Pons (tissue), 1 donor: ENCODE measurements around the gene LUZP4.
"Not testable (repeated sequence)": the region's sequence is repeated elsewhere in the genome, so short reads cannot be mapped to it uniquely, and the experiment has no call there.

Experiments used
- DNase-seq: peaks from one replicate; pipeline ENCODE4 v3.0.0-alpha.2; 2016; ENCODE audit warnings: low spot score

The LUZP4 gene, protein sequence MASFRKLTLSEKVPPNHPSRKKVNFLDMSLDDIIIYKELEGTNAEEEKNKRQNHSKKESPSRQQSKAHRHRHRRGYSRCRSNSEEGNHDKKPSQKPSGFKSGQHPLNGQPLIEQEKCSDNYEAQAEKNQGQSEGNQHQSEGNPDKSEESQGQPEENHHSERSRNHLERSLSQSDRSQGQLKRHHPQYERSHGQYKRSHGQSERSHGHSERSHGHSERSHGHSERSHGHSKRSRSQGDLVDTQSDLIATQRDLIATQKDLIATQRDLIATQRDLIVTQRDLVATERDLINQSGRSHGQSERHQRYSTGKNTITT

DNA sequence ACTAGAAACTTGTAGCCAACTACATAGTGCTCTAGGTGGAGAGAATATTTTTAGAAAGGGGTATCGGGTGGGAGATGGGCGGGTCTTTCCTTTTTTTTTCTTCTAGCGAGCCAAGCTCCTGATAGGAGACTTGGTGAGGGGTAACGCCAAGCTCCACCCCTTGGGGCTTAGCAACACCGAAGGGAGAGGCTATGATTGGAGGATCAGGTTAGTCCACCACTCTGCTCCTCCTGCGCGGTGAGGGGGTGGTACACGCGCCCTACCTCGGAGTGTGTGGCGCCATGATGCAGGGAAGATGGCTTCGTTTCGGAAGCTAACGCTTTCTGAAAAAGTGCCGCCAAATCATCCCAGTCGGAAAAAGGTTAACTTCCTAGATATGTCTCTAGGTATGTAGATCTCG is at the start of gene LUZP4:
Gene LUZP4, plus strand, starts transcription at position 251 of the 400 bp plus-strand sequence. Its CDS starts 45 bp downstream, at position 296.
- no peak for DNase-seq

DNA sequence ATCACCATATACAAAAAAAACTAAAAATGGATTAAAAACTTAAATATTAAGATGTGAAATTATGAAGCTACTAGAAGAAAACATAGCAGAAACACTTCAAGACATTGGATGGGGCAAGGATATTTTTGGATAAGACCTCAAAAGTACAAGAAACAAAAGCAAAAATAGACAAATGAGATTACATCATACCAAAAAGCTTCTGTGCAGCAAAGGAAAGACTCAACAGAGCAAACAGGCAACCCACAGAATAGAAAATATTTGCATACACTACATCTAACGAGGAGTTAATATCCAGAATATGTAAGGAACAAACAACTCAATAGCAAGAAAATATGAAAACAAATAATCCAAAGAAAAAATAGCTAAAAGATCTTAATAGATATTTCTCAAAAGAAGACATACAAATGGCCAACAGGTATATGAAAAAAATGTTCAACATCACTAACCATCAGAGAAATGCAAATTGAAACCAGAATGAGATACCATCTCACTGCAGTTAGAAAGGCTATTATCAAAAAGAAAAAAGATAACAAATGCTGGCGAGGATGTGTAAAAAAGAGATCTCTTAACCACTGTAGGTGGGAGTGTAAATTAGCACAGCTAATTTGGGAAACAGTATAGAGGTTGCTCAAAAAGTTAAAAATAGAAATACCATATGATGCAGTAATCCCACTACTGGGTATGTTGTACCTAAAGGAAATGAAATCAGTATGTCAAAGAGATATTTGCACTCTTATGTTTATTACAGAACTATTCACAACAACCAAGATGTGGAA is 37.9 kb upstream of the LUZP4 start:
- DNase-seq: no peak

DNA sequence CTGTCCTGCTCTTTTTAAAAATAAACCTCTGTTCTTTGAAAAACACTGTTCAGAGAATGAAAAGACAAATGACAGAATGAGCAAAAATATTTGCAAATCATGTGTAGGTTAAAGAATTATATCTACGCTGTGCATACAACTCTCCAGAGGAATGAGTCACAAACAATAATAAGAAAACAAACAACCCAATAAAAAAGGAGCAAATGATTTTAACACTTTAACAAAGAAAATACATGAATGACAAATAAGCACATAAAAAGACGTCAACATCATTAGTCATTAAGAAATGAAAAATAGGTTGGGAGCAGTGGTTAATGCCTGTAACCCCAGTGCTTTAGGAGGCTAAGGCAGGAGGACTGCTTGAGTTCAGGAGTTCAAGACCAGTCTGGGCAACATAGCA is 34.5 kb upstream of the LUZP4 start:
- DNase-seq: no peak

DNA sequence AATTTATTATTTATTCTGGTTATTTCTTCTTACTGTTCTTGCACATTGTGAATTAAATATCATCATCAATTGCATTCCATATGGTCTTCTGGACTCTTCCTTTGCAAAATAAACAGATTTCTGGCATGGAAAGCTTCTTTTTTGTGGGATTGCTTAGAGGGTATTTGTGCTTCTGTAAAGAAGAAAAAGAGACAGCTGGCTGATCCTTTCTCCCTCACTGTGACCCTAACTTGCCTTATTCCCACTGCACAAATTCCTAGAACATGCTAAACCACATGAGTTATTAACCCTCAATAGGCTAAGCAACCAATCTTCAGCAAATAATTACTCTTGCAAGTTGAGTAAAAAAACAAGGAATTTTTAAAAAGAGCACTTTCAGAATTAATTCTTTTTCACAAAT is 31.8 kb upstream of the LUZP4 start:
- DNase-seq: no peak

DNA sequence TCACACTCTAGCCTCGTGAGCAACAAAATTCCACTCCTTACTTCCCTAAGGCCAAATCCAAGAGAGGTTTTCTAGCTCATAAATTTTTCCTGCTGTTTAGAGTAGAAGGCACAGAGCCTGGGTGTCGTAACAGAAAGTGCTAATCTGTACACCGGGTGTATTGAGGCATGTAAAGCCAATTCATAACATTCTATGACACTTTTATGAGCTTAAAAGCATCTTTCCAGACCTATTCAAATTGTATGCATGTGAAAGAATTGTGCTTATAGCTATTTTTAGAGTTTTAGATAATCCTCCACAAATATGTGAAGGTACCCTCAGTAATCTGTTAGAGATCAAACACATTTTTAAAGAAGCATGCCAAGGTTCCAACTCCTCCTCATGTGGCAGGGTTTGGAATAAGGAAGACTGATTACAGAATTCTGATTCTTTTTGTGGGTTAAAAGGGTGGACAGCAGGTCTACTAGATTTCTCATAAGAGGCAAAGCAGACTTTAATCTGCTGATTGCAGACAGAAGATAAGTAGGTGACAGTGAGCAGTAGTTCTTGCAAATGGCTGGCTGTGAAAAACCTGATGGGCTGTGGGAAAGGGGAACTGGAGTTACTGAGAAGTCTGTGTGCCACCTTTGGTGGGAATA is 30.2 kb upstream of the LUZP4 start:
- DNase-seq: no peak

DNA sequence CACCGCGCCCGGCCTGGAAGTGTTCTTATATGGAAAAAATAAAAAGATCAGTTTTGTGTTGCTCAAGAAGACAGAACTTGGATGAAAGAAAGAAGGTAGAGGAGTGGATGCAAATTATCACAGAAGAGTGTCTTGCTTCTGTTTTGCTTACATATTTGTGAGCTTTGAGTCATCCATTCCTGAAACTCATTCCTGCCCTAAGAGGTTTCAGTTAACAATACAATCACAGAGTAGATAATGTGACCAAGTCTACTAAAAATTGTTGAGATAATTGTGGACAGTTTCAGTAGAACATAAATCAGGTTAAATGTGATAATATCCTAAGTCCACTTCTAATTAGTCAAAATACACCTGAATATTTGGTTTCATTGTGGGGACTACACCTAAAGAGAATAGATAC is 29.2 kb upstream of the LUZP4 start:
- no peak for DNase-seq

DNA sequence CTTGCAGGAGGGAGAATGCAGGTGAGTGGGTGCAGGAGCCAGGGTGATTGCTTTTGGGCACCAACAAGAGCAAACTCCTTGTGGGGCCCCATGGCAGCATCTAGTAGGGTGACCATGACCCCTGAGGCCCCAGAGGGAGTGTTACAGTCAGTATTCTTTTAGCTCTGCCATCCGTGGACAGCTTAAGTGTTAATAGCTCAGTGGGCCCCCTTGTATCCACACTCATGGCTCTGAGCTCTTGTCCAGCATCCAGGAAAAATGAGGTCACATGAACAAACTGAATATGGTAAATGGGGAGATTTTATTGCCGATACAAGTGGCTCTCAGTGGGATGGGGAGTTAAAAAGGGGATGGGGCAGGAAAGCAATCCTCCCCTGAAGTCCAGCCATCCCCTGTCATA is 28.4 kb upstream of the LUZP4 start:
- no peak for DNase-seq

DNA sequence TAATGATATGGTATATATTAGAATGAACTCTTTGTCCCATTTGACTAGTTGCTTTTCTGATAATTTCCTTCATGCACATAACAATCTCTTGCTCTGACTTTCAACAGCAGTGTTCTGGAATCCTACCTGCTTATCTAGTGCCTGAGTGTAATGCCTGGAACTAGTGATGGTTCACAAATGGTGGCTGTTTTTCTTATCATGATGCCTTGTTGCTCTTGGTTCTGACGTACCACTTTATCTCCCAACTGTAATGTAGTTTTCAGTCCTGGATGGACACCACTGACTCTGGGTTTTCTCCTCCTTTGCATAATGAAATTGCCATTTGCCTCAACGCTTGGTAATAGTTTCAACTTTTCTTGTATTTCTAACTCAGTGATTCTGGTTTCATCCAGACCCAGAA is 25.5 kb upstream of the LUZP4 start:
- DNase-seq: no peak

DNA sequence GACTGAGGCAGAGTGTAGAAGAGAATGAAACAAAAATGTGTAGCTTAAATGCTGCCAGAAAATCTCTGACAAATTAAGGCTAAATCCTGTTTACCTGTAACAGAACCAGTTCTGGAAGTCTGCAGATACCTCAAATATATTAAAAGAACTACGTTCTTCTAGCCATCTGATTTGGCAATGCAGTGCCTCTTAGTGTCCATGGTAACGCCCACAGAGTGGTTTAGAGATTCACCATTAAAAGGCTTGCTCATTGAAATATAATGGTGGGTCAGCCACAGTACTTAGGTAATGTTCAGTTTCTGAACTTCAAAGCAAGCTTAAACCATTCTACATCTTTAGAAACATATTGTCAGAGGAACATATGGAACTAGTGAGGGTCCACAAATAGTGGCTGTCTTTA is 23.2 kb upstream of the LUZP4 start:
- DNase-seq: no peak

DNA sequence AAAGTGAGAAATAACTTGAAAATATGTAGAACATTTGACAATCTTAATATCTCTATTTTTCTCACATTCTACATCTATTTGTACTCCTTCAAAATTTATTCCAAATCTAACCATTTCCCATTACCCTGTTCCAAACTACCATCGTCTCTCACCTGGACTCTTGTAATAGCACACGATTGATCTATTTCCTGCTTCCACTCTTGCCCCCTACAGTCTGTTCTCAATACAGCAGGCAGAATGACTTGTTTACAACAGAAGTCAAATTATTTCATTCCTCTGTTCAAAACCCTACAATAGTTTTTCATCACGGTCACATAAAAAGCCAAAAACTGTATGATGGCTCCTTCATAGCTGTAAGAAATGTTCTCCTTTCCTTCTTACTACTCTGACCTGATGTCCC is 21.1 kb upstream of the LUZP4 start:
- DNase-seq: no peak

DNA sequence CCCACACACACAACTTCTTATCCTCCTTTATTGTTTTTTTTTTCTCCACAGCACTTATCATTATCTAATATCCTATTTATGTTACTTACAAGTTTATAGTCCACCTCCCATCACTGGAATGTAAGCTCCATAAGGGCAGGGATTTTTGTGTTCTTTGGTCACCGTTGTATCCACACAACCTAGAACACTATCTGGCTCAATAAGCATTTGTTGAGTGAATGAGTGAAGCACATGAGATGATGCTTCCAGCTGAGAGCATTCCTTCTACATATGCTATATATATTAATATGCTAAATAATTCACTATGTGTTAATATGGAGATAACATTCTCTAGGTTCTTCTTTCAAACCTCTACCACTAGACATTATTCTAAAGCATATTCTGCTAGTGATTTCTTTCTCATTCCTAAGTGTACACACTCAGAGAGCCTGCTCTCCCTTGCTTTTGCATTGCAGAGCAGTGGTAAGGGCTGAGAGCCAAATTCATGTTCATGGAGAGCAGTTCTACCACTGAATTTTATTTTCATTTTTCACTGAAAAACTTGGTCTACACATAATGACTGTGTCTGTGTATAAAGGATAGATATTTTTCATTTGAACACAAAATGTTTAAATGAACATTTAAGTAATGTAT is 20.3 kb upstream of the LUZP4 start:
- DNase-seq: no peak

DNA sequence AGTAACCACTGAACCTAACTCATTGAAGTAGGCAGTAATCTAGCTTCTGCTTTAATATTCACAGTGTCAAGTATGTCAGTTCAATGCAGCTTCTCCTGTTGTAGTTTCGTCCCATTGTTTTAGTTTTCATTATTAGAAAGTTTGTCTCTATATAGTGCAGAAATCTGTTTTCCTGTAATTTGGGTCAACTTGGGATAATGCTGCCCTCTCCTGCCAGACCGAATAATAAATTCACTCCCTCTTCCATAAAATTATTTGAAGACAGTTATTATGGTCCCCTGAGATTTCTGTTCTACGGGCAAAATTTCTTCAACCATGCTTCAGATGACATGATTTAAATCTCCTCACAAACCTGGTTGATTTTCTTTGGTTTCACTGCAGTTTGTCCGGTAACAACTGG is 4.6 kb upstream of the LUZP4 start:
- peak; percentile 2 for DNase-seq

DNA sequence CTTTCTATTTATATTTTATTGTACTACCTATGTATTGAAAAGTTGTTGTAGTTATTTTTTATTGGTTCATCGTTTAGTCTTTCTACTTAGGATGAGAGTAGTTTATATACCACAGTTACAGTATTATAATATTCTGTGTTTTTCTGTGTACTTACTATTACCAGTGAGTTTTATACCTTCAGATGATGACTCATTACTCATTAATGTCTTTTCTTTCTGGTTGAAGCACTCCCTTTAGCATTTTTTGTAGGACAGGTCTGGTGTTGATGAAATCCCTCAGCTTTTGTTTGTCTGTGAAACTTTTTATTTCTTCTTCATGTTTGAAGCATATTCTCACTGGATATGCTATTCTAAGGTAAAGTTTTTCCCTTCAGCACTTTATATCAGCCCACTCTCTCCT is 7.7 kb downstream of the LUZP4 start:
- no peak for DNase-seq

DNA sequence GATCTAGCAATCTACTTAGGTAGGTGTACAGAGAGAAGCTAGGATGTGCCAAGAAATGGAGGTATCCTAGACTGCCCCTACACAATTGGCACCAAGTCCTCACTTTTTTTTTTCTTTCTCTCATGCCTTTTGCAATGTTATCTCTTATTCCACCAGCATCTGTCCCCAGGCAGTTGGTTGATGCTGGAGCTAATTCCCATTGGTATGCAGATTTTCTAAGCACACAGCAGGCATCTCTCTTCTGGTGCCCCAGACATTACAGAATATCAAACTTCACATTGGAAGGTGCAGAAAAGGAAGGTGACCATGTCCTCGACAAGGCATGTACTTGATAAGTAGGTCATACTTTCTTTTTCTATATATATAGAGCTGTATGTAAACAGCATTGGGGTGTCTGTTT is 21.6 kb downstream of the LUZP4 start:
- DNase-seq: no peak

DNA sequence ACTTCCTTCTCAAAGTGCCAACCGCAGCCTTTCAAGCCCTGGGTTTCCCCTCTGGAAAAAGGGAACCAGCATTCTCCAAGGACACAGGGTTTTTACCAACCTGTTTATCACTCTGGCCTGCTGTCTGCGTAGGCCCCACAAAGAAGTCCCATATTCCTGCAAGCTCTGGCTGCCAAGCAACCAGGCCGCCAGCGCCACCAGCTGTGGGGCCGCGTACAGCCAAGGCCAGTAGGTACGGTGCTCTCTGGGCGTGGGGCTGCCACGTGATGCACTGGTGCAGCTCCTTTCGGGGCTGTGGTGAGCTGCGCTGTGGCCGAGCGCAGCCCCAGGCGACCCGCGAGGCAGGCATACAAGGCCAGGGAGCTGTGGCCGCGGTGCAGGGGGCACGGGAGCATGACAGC is 22.1 kb downstream of the LUZP4 start:
- peak; percentile 32 for DNase-seq

DNA sequence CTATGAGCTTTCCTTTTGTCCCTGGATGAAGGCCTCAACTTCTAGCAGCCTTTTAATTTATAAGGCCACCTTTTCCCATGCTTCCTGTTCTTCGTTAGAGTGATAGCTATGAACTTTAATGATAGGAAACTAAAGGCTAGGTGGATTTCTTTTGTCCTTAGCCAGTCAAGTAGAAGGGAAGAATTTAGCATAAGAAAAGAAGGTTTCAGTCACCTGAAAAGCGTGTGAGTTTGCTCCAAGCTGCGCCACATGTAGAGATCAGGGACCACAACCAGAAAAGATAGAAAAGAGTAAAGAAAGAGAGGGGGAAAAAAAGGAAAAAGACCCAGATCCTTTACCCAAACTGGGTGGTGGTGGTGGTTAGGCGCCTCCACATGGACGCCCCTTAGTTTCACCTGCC is 28.6 kb downstream of the LUZP4 start:
- DNase-seq: no peak

DNA sequence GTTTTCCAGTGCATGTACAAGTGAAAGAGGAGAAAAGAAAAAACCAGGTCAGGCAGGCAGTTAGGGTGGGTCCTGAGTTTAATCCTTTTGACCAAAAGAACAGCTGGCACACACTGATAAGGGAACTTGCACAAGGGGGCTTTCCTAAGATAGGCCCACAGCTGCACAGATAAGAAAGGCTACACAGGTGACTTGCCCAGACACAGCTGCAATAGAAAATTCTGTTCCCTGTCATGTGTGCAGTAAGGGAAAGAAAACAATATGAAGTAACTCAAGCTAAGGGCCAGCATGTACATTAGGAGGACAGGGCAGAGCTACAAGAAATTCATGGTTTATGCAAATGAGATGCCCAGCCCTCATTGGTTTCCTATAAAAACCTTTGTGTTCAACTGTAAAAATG is 32.9 kb downstream of the LUZP4 start:
- no peak for DNase-seq

DNA sequence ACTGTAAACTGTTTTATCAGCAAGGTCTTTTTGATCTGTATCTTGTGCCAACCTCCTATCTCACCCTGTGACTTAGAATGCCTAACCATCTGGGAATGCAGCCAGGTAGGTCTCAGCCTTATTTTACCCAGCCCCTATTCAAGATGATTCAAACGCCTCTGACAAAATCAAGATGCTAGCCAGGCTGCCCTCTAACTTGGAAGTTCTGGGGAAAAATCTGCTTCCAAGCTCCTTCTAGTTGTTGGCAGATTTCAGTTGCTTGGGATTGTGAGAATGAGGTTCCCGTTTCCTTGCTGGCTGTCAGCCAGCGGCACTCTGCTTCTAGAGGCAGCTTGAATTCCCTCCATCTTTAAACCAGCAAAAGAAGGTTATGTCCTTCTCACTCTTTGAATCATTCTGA is 34.7 kb downstream of the LUZP4 start:
- peak; percentile 26 for DNase-seq

DNA sequence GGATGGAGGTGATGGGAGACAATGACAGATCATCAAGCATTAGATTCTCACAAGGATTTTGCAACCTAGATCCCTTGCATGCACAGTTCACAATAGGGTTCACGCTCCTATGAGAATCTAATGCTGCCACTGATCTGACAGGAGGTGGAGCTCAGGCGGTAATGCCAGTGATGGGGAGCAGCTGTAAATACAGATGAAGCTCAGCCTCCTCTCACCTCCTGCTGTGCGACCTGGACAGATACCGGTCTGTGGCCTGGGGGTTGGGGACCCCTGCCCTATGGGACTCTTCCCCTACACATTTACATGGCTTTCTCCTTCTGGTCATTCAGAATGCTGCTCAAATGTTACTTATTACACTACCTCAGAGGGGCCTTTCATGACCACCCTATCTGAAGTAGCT is 39.8 kb downstream of the LUZP4 start:
- not testable (repeated sequence) for DNase-seq

DNA sequence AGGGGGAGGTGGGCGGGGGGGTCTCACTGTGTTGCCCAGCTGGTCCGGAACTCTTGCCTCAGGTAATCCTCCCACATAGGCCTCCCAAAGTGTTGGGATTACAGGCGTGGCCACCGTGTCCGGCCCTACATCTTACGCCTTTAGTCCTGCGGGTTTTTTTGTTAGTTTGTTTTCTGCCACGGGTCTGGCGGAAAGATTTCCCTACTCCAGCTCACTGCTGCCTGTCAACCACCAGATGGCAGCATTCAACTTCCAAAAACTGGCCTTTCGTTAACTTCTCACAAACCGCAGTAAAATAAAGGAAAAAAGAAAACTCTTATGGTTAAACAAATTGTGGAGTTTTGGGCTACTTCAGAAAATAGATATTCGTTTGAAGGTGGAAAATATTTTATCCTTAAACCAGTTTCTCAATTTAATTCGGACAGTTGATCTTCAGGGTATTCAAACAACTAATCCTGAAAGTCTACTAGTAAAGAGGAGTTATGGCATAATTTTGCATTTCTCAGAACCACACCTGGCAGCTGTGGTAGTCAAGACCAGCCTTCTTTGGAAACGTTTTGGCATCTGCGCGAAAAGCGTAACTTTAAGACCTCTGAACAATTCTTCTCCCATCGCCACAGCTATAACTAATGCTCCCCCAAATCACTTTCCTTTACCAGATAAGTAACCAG is 41.1 kb downstream of the LUZP4 start:
- DNase-seq: peak; percentile 63

DNA sequence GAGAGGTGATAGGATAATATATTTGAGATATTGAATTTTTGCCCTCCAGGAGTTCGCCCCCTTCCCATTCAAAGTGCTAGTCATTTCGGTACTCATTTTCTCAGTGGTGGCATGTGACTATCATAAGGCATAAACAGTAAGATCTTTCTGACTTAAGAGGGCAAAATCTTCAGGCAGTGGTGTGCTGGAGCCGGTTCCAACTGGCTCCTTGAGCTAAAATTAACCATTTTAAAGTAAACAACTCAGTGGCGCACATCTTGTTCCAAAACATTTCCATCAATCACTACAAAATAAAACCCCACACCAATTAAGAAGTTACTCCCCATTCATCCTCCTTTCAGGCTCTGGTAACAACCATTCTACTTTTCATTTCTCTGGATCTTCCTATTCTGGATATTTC is 43.3 kb downstream of the LUZP4 start:
- DNase-seq: no peak

DNA sequence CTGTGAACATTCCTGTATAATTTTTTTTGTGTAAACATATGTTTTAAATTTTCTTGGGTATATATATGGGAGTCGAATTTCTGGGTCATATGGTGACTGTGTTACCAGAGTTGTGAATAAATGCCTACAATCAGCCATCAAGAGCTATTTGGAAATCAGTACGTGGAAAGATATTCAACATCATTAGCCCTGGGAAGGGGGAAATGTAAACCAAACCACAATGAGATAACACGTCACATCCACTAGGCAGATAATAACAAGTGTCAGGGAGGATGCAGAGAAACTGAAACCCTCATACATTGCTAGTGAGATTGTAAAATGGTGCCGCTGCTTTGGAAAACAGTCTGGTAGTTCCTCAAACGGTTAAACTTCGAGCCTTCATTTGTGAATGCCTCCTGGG is 43.9 kb downstream of the LUZP4 start:
- DNase-seq: no peak
